ENCODE results near the gene NAT10.

The NAT10 gene

DNA sequence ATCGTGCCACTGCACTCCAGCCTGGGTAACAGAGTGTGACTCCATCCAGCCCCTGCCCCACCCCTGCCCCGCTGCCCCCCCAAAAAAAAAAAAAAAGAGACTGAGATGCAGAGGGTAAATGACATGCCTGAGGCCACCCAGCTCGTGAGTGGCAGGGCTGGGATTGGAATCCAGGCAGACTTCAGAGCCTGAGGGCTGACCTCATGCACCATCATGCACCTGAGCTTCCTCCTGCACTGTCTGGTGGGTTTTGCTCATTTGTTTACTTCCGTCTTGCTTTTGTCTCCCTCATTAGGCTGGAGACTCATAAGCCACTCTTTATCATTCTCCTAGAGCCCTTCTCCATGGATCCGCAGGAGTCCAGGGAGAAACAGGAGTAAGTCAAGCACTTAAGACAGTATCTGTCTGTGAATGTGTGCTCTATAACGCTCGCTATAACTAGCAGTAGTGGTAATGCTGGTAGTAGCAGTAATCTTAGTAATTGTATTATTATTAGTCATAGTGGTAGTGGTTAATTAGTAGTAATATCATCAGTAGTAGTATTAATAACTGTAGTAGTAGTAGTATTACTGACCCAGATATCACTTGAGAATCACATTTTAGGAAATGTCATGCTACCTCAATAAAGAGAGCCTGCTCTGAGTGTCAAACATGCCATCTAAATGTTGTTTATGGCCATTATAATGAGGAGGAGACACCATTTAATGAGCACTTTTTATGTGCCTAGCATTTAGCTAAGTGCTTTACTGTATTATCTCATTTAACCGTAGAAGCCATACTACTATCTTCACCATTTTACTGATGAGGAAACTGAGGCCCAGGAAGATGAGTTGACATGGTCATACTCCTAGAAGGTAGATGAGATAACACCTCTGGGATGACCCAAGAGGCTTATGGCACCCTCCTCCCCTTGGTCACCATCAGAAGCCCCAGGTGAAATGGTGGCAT, 85.0 kb downstream of the NAT10 start:
- no peak for DNase-seq (ENCODE audit: low spot score)

DNA sequence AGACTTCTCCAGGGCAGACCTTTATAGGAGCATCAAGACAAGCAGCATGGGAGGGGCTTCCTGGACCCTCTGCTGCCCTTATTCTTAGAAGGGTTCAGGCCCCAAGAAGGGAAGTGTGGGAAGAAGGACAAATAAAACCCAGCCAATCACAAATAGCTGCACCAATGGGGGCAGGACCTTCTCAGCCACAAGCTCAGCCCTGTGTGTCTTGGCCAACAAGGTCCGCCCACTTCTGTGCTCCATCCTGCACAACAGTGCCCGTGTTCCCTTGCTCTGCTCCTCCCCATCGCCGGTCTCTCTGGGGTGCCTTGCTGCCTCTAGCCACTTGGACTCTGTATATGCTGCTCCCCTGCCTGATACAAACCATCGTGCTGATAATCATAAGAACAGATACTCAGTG, 86.1 kb downstream of the NAT10 start:
- DNase-seq (ENCODE audit: low spot score) = no peak

DNA sequence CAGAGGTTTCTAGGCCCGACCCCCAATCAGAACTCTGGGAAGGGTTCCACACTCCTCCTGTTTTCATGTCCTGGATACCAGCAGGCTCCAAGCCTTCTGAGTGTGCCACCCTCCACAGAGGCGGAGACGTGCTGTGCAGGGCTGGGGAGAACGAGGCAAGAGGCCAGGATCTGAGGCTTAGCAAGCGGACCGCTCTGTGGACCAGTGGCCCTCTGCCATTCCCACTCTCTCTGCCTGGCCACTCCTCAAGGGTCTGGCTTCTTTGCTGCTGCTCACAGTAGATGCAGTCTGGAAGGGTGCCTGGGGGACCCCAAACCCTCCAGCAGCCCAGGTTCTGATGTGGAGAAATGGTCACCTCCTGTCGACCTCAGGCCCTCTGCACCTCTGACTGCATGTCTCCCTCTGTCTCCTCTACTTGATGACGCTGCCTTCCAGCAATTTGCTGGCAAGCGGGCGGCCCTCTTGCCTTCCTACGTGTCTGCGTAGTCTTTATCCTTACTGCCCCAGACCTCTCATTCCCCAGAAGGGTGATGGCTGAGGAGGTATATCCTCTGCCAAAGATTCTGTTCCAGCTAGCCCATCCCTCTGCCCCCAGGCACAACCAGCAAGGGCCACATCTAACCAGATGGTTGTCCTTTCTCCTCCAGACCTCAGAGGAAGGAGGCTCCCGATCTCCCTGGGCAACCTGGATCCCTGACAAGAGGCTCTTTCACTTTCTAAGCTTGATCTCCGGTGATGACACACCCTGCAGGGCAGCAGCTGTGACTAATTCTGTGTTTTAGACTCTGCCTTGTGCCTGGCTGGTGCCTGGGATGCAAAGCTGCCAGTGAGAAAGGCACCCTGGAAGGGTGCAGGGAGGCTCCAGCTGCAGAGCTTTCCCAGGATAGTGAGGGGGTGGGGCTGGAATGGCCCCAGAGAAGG, 87.3 kb downstream of the NAT10 start:
- DNase-seq (ENCODE audit: low spot score) = no peak

DNA sequence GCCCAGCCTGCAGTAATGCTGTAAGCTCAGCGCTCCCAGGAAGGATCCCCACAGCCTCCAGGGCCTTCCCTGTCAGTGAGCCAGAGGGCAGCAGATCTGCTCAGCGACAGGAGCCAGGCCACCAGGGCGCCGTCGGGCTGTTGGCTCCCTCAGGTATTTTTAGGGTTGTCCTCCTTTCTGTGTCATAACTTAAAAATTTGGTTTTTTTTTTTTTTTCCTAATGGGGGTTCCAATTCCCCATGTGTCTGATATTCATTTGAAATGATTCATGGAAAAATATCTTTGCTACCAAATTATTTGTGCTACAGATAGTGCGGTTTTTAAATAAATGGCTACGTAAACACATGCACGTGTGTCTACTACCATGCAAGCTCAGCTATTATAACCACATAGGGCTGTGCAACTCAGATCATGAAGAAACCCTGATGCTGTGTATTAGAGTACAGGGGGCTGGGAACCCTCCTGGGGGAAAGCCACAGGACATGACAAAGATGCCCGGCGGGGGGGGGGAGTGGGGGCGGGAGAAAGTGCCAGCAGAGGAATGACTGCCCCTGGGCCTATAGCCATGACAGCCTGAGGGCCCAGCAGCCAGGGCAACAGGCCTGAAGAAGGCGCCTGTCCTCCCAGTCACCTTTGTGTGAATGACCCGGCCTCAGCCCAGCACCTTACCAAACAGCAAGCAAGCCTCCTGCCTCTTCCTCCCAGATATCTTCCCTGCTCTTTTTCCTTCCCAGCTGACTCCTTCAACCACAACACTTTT, 89.3 kb downstream of the NAT10 start:
- no peak for DNase-seq (ENCODE audit: low spot score)

Data from CD4-positive, alpha-beta T cell treated with Interleukin-2 at 100 ng/mL for 4 hours (primary cell).